T-helper 1 cell treated with Interleukin-12 subunit alpha and Interleukin-12 subunit beta and Interleukin-4 antibody, amounts not matched to agents 30 μg/mL and 1 μg/mL, for 36 hours (primary cell): ENCODE results near the gene DIP2B.
"Not testable (repeated sequence)": the region's sequence is repeated elsewhere in the genome, so short reads cannot be mapped to it uniquely, and the experiment has no call there.

Experiments used
- H3K27ac Mint-ChIP-seq: one replicate; pipeline ENCODE4 v1.8.0; 2021; ENCODE audit warnings: mild to moderate bottlenecking, mixed read lengths
- H3K27me3 Mint-ChIP-seq: one replicate; pipeline ENCODE4 v1.8.0; 2021; ENCODE audit warnings: low read depth, mixed read lengths
- H3K36me3 Mint-ChIP-seq: one replicate; pipeline ENCODE4 v1.8.0; 2021; ENCODE audit warnings: low read depth, mixed read lengths
- H3K4me1 Mint-ChIP-seq: one replicate; pipeline ENCODE4 v1.8.0; 2021; ENCODE audit warnings: low read depth, mixed read lengths
- H3K4me3 Mint-ChIP-seq: one replicate; pipeline ENCODE4 v1.8.0; 2021; ENCODE audit warnings: mild to moderate bottlenecking, moderate library complexity, mixed read lengths
- H3K9me3 Mint-ChIP-seq: one replicate; pipeline ENCODE4 v1.8.0; 2021; ENCODE audit warnings: mixed read lengths

The DIP2B gene

DNA sequence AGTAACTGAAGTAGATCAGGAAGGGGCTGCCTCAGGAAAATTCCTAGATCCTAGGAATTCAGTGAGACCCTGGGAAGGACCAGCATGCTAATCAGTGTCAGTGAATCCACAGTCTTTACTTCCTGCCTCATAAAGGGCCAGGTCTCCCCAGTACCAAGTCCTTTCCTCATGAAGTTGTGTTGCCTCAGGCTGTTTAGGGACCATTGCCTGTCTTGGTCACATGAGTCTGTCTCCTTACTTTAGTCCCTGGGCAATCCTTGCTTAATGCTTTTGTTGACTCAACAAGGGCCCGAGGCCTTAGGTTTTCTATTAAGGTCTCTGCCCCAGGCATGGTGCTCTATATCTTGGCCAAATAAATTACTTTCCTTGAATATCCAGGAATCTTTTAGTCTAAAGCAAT, 243.0 kb downstream of the DIP2B start:
- H3K27me3 Mint-ChIP-seq = no peaks in the 10 kb centered on the region

DNA sequence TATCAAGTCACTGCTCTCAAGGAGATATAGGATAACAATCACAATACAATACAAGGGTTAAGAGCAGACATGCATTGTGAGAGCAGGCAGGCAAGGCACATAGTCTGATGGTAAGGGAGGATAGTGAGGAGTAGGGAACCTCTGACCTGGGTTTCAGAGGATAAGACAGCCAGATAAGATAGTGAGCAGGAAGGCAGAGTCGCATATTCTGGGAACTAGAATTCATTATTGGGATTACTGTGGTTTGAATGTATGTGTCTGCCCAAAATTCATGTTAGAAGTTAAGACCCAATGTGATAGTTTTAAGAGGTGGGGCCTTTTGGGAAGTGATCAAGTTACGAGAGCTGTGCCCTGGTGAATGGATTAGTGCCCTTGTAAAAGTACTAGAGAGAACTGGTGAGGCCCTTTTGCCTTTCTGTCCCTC, 244.7 kb downstream of the DIP2B start:
- H3K9me3 Mint-ChIP-seq = no peaks in the 10 kb centered on the region
- peaks cover 24% of the 10 kb centered on the region for H3K36me3 Mint-ChIP-seq
- H3K27me3 Mint-ChIP-seq = no peaks in the 10 kb centered on the region
- no peak overlapping the region for H3K27ac Mint-ChIP-seq
- no peak overlapping the region for H3K4me3 Mint-ChIP-seq
- H3K4me1 Mint-ChIP-seq = no peaks in the 10 kb centered on the region

More for the DNA sequence above, 243.0 kb downstream of the DIP2B start:
- Mint-ChIP-seq H3K4me1 (no peaks in the 10 kb centered on the region), H3K9me3 (no peaks in the 10 kb centered on the region), H3K27ac (no peak overlapping the region), H3K36me3 (peaks cover 29% of the 10 kb centered on the region), H3K4me3 (no peak overlapping the region)

DNA sequence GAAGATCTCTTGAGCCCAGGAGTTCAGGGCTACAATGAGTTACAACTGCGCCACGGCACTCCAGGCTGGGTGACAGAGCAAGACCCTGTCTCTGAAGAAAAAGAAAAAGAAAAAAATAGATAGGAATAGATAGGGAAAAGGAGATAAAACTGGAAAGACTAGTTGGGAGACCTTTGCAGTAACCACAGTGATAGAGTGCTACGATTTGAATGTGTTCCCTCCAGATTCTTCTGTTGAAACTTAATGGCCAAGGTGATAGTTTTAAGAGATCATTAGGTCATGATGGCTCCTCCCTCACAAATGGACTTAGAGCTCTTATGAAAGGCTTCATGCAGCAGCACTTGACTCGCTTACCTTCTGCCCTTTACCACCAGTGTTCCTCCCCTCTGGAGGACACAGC, 245.6 kb downstream of the DIP2B start:
- Mint-ChIP-seq H3K27ac (no peak overlapping the region), H3K27me3 (no peaks in the 10 kb centered on the region), H3K4me1 (no peaks in the 10 kb centered on the region), H3K4me3 (no peak overlapping the region), H3K36me3 (peaks cover 21% of the 10 kb centered on the region), H3K9me3 (no peaks in the 10 kb centered on the region)

DNA sequence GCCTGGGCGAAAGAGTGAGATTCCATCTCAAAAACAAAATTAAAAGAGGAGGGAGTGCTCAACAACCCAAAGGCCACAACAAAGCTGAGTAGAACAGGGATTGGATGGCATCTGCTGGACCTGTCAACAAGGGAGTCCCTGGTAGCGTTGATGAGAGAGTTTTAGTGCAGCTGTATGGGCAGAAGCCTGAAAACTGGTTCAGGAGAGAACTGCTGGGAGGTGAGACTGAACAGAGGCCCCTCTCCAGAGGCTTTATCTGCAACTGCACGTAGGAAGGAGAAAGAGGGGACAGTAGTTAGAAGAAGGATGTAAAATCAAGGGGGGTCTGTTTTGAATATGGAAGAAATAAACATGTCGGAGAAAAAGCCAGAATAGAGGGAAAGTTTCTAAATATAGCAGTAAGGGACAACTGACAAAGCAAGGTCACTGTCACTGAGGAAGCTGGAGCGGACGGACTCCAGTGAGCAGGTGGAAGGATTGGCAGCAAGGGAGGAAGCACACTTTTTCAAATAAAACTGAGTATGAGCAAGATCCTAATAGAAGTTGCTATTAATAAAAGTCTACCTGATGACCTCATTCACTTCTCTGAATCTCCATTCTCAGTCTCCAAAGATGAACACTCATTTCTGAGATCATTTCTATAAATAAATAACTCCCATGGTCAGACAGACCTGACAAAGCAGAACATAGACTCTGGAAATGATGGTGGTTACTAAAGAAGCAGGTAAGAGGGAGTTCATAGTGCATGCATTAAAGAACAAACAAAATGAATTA, 247.3 kb downstream of the DIP2B start:
- peaks cover 14% of the 10 kb centered on the region for H3K36me3 Mint-ChIP-seq
- no peaks in the 10 kb centered on the region for H3K4me1 Mint-ChIP-seq
- peak overlapping the region; percentile 12 for H3K27ac Mint-ChIP-seq
- H3K27me3 Mint-ChIP-seq = no peaks in the 10 kb centered on the region
- H3K9me3 Mint-ChIP-seq = no peaks in the 10 kb centered on the region
- H3K4me3 Mint-ChIP-seq = no peak overlapping the region

DNA sequence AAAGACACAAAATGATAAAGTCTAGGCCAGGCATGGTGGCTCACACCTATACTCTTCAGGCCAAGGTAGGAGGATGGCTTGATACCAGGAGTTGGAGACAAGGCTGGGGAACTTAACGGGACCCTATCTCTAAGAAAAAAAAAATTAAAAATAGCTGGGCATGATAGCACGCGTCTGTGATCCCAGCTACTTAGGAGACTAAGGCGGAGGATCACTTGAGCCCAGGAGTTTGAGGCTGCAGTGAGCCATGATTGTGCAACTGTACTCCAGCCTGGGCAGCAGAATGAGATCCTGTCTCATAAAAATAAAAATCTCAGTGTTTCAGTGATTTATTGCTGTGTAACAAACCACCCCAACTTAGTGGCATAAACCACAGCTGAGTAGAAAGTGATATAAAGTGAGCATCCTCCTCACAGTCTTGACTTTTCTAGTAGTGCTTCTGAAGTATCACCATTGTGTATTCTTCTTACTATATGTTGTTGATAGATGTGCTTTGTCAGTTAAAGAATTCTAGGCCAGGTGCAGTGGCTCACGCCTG, 248.5 kb downstream of the DIP2B start:
- no peaks in the 10 kb centered on the region for H3K4me1 Mint-ChIP-seq
- H3K4me3 Mint-ChIP-seq = no peak overlapping the region
- H3K27ac Mint-ChIP-seq = no peak overlapping the region
- H3K27me3 Mint-ChIP-seq = no peaks in the 10 kb centered on the region
- H3K36me3 Mint-ChIP-seq = peaks cover 7% of the 10 kb centered on the region
- no peaks in the 10 kb centered on the region for H3K9me3 Mint-ChIP-seq

DNA sequence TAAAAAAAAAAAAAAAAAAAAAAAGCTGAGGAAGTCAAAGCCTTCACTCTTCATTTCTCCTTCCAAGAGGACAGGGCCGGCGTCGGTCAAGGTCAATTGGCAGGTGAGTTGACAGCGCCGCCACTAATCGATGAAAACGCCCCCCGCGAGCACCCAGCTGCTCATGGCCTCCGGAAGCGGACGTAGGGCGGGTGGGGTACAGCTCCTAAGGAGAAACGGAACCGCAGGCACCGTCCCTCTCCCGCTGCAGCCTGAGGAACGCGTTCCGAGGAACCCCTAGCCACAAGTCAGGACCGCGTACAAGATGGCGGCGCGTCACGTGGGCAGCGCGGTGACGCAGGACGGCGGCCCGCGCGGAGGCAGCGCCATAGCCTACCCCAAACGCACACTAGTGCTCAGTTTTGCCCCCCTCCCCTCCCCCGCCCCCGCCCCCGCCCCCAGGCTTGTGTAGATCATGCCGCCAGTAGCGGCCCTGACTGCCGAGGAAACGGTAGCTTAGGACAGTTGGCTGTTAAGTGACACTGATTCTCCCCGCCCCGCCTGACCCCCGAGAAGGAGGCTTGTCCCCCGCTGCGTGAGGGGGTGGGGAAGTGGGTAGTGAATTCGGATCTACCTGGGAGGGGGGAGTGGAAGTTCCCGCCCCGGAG, 259.0 kb downstream of the DIP2B start, which contains the start of gene ATF1:
ATF1 (plus strand) TSS at position 463 of the 647 bp plus-strand sequence. CDS start 16,045 bp downstream, outside the sequence.
- peaks cover 10% of the 10 kb centered on the region for H3K36me3 Mint-ChIP-seq
- H3K27ac Mint-ChIP-seq = peak within 1 kb of the TSS; percentile 98
- no peaks in the 10 kb centered on the region for H3K27me3 Mint-ChIP-seq
- peak within 1 kb of the TSS; percentile 96 for H3K4me3 Mint-ChIP-seq
- no peaks in the 10 kb centered on the region for H3K9me3 Mint-ChIP-seq
- peaks cover 29% of the 10 kb centered on the region for H3K4me1 Mint-ChIP-seq

DNA sequence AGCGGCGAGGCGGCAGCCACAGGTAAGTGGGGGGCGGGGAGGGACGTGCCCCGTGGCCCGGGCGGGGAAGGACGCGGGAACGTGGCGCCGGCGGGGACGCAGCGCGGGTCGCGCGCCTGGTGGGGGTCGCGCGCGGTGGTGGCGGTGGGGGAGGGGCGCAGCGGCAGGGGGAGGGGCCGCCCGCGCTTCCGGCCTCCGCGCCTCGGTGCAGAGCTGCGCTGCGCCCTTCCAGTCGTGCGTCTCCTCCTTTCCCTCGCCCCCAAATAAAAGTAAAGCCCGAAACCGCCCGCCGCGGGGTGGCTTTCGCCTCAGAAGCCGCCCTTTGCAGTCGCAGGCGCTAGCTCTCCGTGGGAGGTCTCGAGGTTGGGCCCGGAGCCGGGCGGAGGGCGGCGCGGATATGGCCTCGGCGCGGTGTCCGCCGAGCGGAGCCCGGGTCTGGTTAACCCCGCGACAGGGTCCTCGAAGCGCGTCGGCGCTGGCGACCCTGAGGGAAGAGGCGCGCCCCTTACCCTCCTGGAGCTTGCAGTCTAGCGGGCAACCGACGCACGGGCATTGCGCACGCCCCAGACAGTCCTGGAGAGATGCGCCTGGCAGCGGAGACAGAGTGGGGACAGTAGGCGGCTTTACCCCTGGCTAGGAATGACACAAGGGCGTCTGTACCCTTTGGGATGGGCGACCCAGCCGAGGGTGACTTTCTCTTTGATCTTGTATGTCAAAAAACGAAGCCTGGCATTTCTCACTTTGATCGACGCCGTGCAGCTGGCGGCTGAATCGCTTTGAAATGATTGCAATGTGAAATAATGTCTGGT, 259.7 kb downstream of the DIP2B start:
- H3K27me3 Mint-ChIP-seq = no peaks in the 10 kb centered on the region
- H3K4me3 Mint-ChIP-seq = peak overlapping the region; percentile 96
- H3K9me3 Mint-ChIP-seq = no peaks in the 10 kb centered on the region
- H3K27ac Mint-ChIP-seq = peak overlapping the region; percentile 98
- peaks cover 10% of the 10 kb centered on the region for H3K36me3 Mint-ChIP-seq
- peaks cover 29% of the 10 kb centered on the region for H3K4me1 Mint-ChIP-seq

DNA sequence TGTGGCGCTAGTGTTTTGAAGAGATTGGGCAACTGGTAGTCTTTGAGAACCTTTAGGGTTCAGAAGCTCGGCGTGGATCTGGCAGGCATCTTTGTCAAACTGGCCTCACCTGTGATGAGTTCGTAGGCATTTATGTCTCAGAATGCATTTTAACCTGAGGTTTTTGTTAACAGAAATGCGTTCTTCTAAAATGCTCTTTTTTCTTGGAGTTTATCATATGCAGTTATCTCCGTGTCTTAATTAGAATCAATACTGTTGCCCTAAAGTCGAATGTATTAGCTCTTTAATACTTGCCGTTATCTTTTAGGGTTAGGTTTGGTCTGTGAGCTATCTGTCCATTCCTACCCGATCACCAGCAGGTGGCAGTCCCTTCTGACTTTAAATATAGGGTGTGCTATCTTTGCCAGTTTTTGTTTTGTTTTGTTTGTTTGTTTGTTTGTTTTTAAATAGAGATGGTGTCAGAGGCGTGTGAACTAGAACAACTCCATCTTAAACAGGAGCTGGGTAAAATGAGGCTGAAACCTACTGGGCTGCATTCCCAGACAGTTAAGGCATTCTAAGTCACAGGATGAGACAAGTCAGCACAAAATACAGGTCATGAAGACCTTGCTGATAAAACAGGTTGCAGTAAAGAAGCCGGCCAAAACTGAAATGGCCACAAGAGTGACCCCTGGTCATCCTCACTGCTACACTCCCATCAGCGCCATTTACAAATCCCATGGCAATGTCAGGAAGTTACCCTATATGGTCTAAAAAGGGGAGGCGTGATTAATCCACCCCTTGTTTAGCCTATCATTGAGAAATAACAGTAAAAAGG, 260.5 kb downstream of the DIP2B start:
- Mint-ChIP-seq H3K4me1 (peaks cover 29% of the 10 kb centered on the region), H3K36me3 (peaks cover 10% of the 10 kb centered on the region), H3K9me3 (no peaks in the 10 kb centered on the region), H3K27me3 (no peaks in the 10 kb centered on the region), H3K4me3 (peak overlapping the region; percentile 86), H3K27ac (peak overlapping the region; percentile 98)

DNA sequence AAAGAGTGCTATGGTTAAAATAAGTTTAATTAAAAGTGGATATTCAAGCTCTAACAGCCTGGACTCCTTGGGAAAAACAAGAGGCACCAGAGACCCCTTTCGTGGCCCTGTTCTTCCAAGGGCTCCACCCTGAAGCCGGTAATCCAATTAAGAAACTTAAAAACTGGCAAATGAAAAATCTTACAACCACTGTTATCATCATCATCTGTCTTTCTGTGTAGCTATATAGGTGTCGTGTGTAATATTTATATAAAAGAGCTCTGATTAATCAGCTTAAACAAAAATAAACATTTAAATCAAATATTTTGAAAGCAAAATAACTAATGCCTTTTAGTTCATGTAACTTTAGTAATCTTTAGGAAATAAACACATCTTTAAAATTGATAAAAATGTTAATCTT, 263.6 kb downstream of the DIP2B start:
- H3K9me3 Mint-ChIP-seq = peaks cover 6% of the 10 kb centered on the region
- H3K27ac Mint-ChIP-seq = no peak overlapping the region
- H3K36me3 Mint-ChIP-seq = peaks cover 21% of the 10 kb centered on the region
- no peaks in the 10 kb centered on the region for H3K27me3 Mint-ChIP-seq
- no peak overlapping the region for H3K4me3 Mint-ChIP-seq
- peaks cover 23% of the 10 kb centered on the region for H3K4me1 Mint-ChIP-seq

DNA sequence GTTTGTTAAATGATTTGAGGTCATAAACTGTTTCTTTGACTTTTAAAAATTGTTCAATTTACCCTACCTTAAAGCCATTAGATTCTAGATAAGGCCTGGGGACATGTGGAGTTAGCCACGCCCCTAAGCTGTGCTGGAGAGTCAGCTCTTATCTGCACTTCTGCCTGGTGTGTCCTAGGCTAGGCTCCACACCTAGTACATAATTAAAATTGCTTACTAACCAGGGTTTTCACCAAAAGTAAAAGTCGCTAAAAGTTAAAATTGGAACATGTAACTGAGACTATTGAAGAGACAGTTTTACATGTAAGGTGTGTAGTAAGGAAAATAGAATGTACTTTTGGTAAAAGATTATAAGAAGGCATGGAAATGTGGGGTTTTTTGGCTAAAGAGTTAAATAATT, 264.0 kb downstream of the DIP2B start:
- H3K4me3 Mint-ChIP-seq, H3K27me3 Mint-ChIP-seq, H3K27ac Mint-ChIP-seq, H3K9me3 Mint-ChIP-seq: not testable (repeated sequence)
- H3K36me3 Mint-ChIP-seq = peaks cover 18% of the 10 kb centered on the region
- peaks cover 21% of the 10 kb centered on the region for H3K4me1 Mint-ChIP-seq

DNA sequence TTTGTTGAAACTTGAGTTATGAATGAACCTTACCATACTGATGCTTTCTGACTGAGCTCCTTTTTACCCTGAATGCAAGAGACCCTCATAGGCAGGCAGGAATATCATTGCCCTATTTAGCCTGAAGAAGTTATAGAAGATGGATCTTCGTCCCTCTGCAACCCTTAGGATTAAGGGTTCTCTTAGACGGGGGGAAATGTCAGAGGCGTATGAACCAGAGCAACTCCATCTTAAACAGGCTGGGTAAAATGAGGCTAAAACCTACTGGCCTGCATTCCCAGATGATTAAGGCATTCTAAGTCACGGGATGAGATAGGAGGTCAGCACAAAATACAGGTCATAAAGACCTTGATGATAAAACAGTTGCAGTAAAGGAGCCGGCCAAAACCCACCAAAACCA, 266.6 kb downstream of the DIP2B start:
- H3K4me1 Mint-ChIP-seq = peaks cover 8% of the 10 kb centered on the region
- H3K9me3 Mint-ChIP-seq = peaks cover 6% of the 10 kb centered on the region
- no peaks in the 10 kb centered on the region for H3K27me3 Mint-ChIP-seq
- peaks cover 16% of the 10 kb centered on the region for H3K36me3 Mint-ChIP-seq
- H3K27ac Mint-ChIP-seq = no peak overlapping the region
- H3K4me3 Mint-ChIP-seq = no peak overlapping the region

DNA sequence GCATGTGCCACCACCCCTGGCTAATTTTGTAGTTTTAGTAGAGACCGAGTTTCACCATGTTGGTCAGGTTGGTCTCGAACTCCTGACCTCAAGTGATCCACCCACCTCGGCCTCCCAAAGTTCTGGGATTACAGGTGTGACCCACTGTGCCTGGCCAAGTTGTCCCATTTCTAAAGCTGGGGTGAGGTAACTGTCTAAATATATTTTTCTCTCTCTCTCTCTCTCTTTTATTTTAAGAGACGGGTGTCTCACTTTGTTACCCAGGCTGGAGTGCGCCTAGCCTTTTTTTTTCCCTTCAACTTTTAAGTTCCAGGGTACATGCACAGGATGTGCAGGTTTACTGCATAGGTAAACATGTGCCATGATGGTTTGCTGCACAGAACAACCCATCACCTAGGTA, 267.7 kb downstream of the DIP2B start:
- Mint-ChIP-seq H3K27ac (no peak overlapping the region), H3K9me3 (peaks cover 6% of the 10 kb centered on the region), H3K27me3 (no peaks in the 10 kb centered on the region), H3K36me3 (peaks cover 16% of the 10 kb centered on the region), H3K4me3 (no peak overlapping the region), H3K4me1 (peaks cover 7% of the 10 kb centered on the region)

DNA sequence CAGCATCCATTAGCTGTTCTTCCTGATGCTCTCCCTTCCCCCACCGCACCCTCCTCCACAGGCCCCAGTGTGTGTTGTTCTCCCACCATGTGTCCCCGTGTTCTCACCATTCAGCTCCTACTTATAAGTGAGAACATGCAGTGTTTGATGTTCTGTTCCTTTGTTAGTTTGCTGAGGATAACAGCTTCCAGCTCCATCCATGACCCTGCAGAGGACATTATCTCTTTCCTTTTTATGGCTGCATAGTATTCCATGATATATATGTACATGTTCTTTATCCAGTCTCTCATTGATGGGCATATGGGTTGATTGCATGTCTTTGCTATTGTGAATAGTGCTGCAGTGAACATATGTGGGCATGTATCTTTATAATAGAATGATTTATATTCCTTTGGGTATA, 268.1 kb downstream of the DIP2B start:
- Mint-ChIP-seq H3K4me3 (no peak overlapping the region), H3K4me1 (peaks cover 7% of the 10 kb centered on the region), H3K27me3 (no peaks in the 10 kb centered on the region), H3K9me3 (peaks cover 6% of the 10 kb centered on the region), H3K27ac (no peak overlapping the region), H3K36me3 (peaks cover 16% of the 10 kb centered on the region)

DNA sequence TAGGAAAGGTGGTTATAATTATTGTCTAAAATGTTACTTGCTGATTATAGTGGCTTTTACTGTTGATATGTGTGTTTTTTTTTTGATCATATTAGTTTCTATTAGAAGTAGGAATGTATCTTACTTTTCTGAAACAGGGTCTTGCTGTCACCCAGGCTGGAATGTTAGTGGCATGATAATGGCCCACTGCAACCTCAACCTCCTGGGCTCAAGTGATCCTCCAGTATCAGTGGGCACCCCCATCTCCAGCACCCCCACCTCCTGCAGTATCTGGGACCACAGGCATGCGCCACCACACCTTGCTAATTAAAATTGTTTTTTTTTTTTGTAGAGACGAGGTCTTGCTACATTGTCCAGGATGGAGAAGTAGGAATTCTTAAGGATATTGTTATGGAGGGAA, 270.5 kb downstream of the DIP2B start:
- Mint-ChIP-seq H3K4me1 (peaks cover 9% of the 10 kb centered on the region), H3K27ac (no peak overlapping the region), H3K9me3 (peaks cover 6% of the 10 kb centered on the region), H3K36me3 (peaks cover 18% of the 10 kb centered on the region), H3K27me3 (no peaks in the 10 kb centered on the region), H3K4me3 (no peak overlapping the region)
